A673 (cell line): ENCODE measurements around the gene ADM2. TPM values are rescaled to one million over a fixed set of nuclear protein-coding genes. Genes with fewer than 3 reads are reported as not detected.
A peak's percentile ranks its signal among the peaks of the same experiment; 100 is the strongest.

ENCODE experiments used
- BruUV-seq: library from RNA; stranded (reverse); fragments of 400-500 nt; replicated peaks from 2 replicates; lab custom pipeline; 2021; lab: Mats Ljungman, UMichigan
- CTCF ChIA-PET: fragments of 300-600 bp; sonication (Branson Sonifier 250); formaldehyde crosslinking; loops from one replicate; lab custom pipeline; 2022; ENCODE audit warnings: antibody characterized with exemption; lab: Charles Lee
- POLR2A ChIA-PET: fragments of 300-600 bp; sonication (Branson Sonifier 250); formaldehyde crosslinking; loops from one replicate; lab custom pipeline; 2022; ENCODE audit warnings: antibody characterized with exemption; ENCODE audit not compliant: low non-redundant PET; lab: Charles Lee
- DNase-seq: peaks from one replicate; pipeline ENCODE4 v3.0.0-alpha.2; 2015; ENCODE audit warnings: low spot score
- H3K27ac ChIP-seq: fragments of 200-600 bp; sonication (generic); 2 replicates; pipeline ENCODE4 v1.5.1; 2016; ENCODE audit warnings: mixed run types, low read depth, mild to moderate bottlenecking, mixed read lengths, antibody characterized with exemption, low read length; ENCODE audit not compliant: poor library complexity, severe bottlenecking
- H3K27me3 ChIP-seq: fragments of 200-600 bp; sonication (generic); replicated peaks from 2 replicates; pipeline ENCODE4 v1.6.1; 2017; ENCODE audit warnings: mixed run types, low read depth, mild to moderate bottlenecking, mixed read lengths, antibody characterized with exemption, low read length; ENCODE audit not compliant: insufficient read depth, poor library complexity
- H3K36me3 ChIP-seq: fragments of 200-600 bp; sonication (generic); 2 replicates; pipeline ENCODE4 v1.6.1; 2016; ENCODE audit warnings: mixed run types, mild to moderate bottlenecking, mixed read lengths, antibody characterized with exemption, low read length; ENCODE audit not compliant: insufficient read depth, poor library complexity, severe bottlenecking
- H3K4me1 ChIP-seq: fragments of 200-600 bp; sonication (generic); 2 replicates; pipeline ENCODE4 v1.6.1; 2017; ENCODE audit warnings: mixed run types, mild to moderate bottlenecking, mixed read lengths, antibody characterized with exemption, low read length; ENCODE audit not compliant: insufficient read depth, poor library complexity, severe bottlenecking
- H3K4me3 ChIP-seq: fragments of 200-600 bp; sonication (generic); 2 replicates; pipeline ENCODE4 v1.5.1; 2016; ENCODE audit warnings: low read depth, mixed run types, mild to moderate bottlenecking, mixed read lengths, low read length; ENCODE audit not compliant: poor library complexity, severe bottlenecking
- H3K9me3 ChIP-seq: fragments of 200-600 bp; sonication (generic); 2 replicates; pipeline ENCODE4 v1.6.1; 2016; ENCODE audit warnings: mixed run types, low read depth, mild to moderate bottlenecking, mixed read lengths, antibody characterized with exemption, low read length; ENCODE audit not compliant: poor library complexity, severe bottlenecking
- CTCF ChIP-seq: fragments of 300-800, 200-600 bp; sonication (generic); conservative IDR thresholded peaks from 2 replicates; pipeline ENCODE4 v1.5.1; 2017; ENCODE audit warnings: low read depth, mild to moderate bottlenecking, antibody characterized with exemption, low read length, moderate library complexity, mixed read lengths
- EZH2 ChIP-seq: fragments of 200-600 bp; sonication (generic); IDR thresholded peaks from 2 replicates; pipeline ENCODE4 v1.6.1; 2017; ENCODE audit warnings: borderline replicate concordance, low read depth, mild to moderate bottlenecking, mixed read lengths, antibody characterized with exemption, low read length; ENCODE audit not compliant: poor library complexity, severe bottlenecking
- intact Hi-C: fragments of 100-400 bp; cut with micrococcal nuclease; formaldehyde crosslinking; loops from one replicate; pipeline ENCODE4 v1.10.0; 2022; ENCODE audit not compliant: unreplicated experiment
- total RNA-seq: library from RNA; stranded (reverse); gene quantifications from 2 replicates; pipeline ENCODE4 v1.2.3, GENCODE V29; 2021

The ADM2 gene
- total RNA-seq, 1 experiment from 2014 or later: 5.4 TPM

GRCh38 chr22:50504369-50505211 lies 23.2 kb downstream of the ADM2 start:
- intact Hi-C loops: no loop called here
- Histone ChIP-seq H3K27me3 (no peaks in the 10 kb centered on the region), H3K27ac (no peak overlapping the region), H3K4me1 (peaks cover 11% of the 10 kb centered on the region), H3K4me3 (no peak overlapping the region), H3K36me3 (peaks cover 29% of the 10 kb centered on the region), H3K9me3 (no peaks in the 10 kb centered on the region)
- no peak for DNase-seq
- ChIA-PET POLR2A (no interaction called here), CTCF (interaction anchor here (0.5 kb wide), 1 partner anchor 92 kb away, joined by 3 read pairs; no protein-coding TSS in a partner anchor)
- no TSS peak for BruUV-seq
- no peak for TF ChIP-seq EZH2
- TF ChIP-seq CTCF: no peak

- Histone ChIP-seq H3K9me3 (no peaks in the 10 kb centered on the region), H3K4me3 (no peak overlapping the region), H3K27ac (no peak overlapping the region), H3K36me3 (peaks cover 32% of the 10 kb centered on the region), H3K27me3 (no peaks in the 10 kb centered on the region), H3K4me1 (peaks cover 18% of the 10 kb centered on the region)
- DNase-seq: no peak
- ChIA-PET CTCF (no interaction called here), POLR2A (no interaction called here)
- no peak for TF ChIP-seq EZH2
- TF ChIP-seq CTCF: no peak
- intact Hi-C loops: no loop called here
- no TSS peak for BruUV-seq
Observed at GRCh38 chr22:50505276-50505775, 24.0 kb downstream of the ADM2 start.

GRCh38 chr22:50505776-50506610 lies 24.6 kb downstream of the ADM2 start:
- DNase-seq: no peak
- Histone ChIP-seq H3K36me3 (peaks cover 35% of the 10 kb centered on the region), H3K4me3 (peak overlapping the region; percentile 99), H3K9me3 (no peaks in the 10 kb centered on the region), H3K27me3 (no peaks in the 10 kb centered on the region), H3K4me1 (peaks cover 18% of the 10 kb centered on the region), H3K27ac (no peak overlapping the region)
- intact Hi-C loops: no loop called here
- TF ChIP-seq CTCF: no peak
- TF ChIP-seq EZH2: no peak
- CTCF ChIA-PET: no interaction called here
- no TSS peak for BruUV-seq
- POLR2A ChIA-PET: no interaction called here
